Measurements from ENCODE around the gene EXTL1.

Gene EXTL1

DNA sequence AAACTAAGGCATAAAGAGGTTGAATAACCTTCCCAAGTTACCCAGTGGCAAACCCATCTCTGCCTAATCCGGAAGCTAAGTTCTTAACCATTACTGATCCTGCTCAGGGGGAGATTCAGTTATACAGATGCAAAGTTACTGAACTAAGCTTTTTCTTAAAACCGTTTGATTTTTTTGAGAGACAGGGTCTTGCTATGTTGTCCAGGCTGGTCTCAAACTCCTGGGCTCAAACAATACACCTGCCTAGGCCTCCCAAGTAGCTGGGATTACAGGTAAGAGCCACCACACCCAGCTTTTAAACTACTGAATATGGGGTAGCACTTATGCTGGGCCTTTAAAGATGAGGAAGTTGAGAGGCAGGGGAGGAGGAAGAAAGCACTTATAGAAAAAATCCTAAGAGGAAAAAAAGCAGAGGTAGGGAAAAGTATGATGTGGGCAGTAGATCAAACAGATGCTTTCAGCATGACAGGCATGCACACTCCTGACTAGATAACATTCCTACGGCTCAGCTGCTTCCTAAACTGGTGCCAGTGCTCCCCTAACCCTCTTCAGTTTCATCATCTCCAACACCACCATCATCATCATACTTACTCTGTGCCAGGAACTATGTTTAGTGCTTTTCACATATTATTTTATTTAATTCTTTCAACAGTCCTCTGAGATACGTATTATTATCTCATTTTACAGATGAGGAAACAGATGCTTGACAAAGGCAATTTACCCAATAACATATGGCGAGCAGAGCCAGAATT is 29.5 kb upstream of the EXTL1 start:
- H3K36me3 ChIP-seq (ENCODE audit: insufficient read depth, low read length) = no peaks in the 10 kb centered on the region; the same call in 1 of the 2 replicates
- H3K9ac ChIP-seq (ENCODE audit: low read depth, low read length) = no peak overlapping the region
- no peaks in the 10 kb centered on the region for H3K9me3 ChIP-seq (ENCODE audit: control insufficient read depth, insufficient read depth, low read length)
- peaks cover 2% of the 10 kb centered on the region; the same call in 1 of the 2 replicates for H3K4me1 ChIP-seq (ENCODE audit: insufficient read depth, low read length)

DNA sequence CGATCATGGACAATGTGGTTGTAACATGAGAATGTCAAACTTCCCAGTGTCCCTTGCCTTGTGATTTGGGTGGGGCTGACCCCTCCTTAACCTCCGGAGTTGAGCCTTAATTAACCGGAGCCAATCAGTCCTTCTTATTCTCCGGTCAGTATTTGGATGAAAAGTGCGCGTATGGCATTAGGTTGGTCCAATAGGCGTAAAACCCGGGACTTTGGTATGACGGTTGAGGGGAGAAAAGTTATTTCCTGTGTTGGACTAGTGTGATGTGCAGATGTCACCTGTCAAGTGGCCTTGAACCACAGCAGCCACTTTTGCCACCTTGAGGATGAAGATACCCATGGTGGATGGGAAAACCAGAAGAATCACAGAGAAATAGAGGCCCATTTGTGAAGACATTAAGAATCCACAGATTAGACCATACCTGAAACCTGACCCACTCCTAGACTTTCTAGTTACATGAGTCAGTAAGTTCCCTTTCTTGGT is 28.8 kb upstream of the EXTL1 start:
- Histone ChIP-seq H3K36me3 (ENCODE audit: insufficient read depth, low read length) (no peaks in the 10 kb centered on the region; the same call in 1 of the 2 replicates), H3K9ac (ENCODE audit: low read depth, low read length) (no peak overlapping the region), H3K4me1 (ENCODE audit: insufficient read depth, low read length) (peaks cover 3% of the 10 kb centered on the region; the same call in 1 of the 2 replicates), H3K9me3 (ENCODE audit: control insufficient read depth, insufficient read depth, low read length) (no peaks in the 10 kb centered on the region)

- Histone ChIP-seq H3K36me3 (ENCODE audit: insufficient read depth, low read length) (no peaks in the 10 kb centered on the region), H3K9me3 (ENCODE audit: control insufficient read depth, insufficient read depth, low read length) (no peaks in the 10 kb centered on the region), H3K4me1 (ENCODE audit: insufficient read depth, low read length) (peaks cover 4% of the 10 kb centered on the region; the same call in 1 of the 2 replicates), H3K9ac (ENCODE audit: low read depth, low read length) (no peak overlapping the region)
Measured at GRCh38 chr1:25993197-25993951, 28.2 kb upstream of the EXTL1 start.

DNA sequence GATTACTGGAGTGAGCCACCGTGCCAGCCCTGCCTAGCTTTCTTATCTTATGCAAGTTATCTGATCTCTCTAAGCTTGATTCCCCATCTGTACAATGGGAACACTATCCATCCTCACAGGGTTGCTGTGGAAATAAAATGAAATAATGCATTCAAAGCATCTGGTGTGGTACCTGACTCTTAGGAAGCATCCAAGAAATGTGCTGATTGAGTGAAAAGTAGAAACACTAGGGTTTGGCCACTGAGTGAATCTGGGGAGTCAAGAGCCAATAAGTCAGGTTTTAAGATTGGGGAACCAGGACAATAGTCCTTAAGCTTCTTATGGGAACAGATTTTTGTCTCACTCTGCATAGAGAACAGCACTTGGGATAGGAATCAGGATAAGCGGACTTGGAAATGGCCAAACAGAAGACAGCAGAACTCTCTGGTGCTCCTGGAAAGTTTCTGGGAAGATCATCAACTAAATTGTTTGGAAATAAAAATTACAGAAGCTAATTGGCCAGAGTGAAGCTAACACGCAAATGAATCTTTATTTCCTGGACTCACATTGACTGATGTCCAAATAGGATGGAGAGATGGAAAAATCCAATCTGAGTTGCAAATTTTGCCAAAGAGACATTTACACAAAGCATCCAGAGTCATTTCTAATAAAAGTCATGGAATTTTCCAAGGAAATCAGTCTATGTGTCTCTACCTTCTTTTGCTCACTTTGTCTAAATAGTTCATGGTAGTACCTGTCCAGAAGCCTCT is 27.0 kb upstream of the EXTL1 start:
- Histone ChIP-seq H3K9ac (ENCODE audit: low read depth, low read length) (no peak overlapping the region), H3K4me1 (ENCODE audit: insufficient read depth, low read length) (peaks cover 10% of the 10 kb centered on the region), H3K36me3 (ENCODE audit: insufficient read depth, low read length) (no peaks in the 10 kb centered on the region), H3K9me3 (ENCODE audit: control insufficient read depth, insufficient read depth, low read length) (no peaks in the 10 kb centered on the region)

DNA sequence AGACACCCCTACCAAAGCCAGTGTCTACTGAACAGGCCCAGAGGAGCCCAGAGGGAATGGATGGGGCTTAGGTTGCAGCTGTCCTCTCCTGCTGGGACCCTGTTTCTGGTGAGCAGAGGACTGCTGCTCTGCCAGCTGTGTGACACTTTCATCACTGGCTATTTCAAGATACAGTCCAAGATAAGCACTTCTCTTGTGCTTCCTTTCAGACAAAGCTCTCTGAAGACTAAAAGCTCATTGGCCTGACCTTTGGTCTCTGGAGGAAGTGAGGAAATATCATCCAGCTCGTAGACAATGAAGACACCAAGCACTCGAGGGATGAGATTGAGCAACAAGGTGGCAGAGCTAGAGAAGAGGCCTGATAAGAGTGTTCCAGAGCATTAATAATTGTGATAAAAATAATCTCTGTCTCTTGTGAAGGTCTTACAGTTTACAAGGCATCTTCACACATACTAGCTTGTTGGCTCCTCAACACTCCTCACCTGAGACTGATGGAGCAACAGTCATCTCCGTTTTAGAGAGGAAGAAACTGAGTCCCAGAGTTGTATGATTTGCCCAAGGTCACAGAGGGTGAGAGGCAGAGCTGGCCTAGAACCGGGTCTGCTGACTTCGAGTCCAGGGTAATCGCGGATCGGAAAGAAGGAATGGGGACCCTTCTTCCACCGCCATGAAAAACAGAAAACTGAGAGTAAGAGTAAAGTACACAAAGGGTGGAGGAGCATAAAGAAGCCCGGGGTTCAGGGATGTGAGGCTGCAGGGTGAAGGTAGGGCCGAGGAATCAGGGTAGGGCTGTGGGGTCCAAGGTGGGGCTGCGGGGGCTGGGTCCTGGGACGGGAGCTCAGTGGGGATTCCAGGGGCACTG is 24.4 kb upstream of the EXTL1 start:
- Histone ChIP-seq H3K4me1 (ENCODE audit: insufficient read depth, low read length) (peaks cover 10% of the 10 kb centered on the region), H3K36me3 (ENCODE audit: insufficient read depth, low read length) (no peaks in the 10 kb centered on the region), H3K9me3 (ENCODE audit: control insufficient read depth, insufficient read depth, low read length) (no peaks in the 10 kb centered on the region), H3K9ac (ENCODE audit: low read depth, low read length) (peak overlapping the region; percentile 72)

- Histone ChIP-seq H3K9me3 (ENCODE audit: control insufficient read depth, insufficient read depth, low read length) (no peaks in the 10 kb centered on the region), H3K4me1 (ENCODE audit: insufficient read depth, low read length) (peaks cover 10% of the 10 kb centered on the region), H3K36me3 (ENCODE audit: insufficient read depth, low read length) (no peaks in the 10 kb centered on the region), H3K9ac (ENCODE audit: low read depth, low read length) (peak within 1 kb of the TSS; percentile 72)
Measured at GRCh38 chr1:25997828-25998761, 23.5 kb upstream of the EXTL1 start, which contains the start of gene PAFAH2. Gene PAFAH2, minus strand, starts transcription at chr1:25998063. Its CDS starts 7,247 bp downstream, at chr1:25990816.

DNA sequence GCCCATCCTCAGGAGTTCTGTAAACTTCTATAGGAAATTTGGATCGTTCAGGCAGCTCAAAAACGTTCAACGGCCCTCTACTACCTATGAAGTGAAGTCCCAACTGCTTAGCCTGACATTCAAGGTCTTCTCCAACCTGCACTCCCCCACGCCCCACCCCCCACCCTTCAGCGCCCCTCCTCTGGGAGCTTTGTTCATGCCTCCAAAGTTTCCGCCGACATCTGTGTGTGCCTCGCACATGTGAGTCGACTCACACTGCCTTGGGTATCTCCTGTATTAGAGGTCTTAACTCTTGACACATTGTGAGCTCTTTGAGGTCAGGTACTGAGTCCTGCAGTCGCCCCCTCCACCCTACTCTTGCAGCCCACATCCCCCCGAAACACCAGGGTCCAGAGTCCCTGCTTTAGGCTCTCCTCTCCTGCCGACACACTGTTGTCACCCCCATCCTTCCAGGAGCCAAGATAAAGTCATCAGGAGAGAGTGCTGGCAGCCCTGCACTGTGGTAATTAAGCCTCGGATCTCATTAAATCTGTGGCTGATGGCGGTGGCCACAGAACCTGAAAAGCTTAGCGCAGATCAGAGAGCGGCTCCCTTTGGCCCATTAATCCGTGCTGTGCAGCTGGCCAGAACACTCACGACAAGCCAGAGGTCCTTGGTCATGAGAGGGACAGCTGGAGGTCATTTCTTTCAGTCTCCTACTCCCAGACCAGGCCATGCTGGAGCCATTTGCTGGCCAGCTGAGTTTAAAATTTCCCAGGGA is 22.4 kb upstream of the EXTL1 start:
- Histone ChIP-seq H3K9ac (ENCODE audit: low read depth, low read length) (no peak overlapping the region), H3K4me1 (ENCODE audit: insufficient read depth, low read length) (peaks cover 10% of the 10 kb centered on the region), H3K36me3 (ENCODE audit: insufficient read depth, low read length) (no peaks in the 10 kb centered on the region)

DNA sequence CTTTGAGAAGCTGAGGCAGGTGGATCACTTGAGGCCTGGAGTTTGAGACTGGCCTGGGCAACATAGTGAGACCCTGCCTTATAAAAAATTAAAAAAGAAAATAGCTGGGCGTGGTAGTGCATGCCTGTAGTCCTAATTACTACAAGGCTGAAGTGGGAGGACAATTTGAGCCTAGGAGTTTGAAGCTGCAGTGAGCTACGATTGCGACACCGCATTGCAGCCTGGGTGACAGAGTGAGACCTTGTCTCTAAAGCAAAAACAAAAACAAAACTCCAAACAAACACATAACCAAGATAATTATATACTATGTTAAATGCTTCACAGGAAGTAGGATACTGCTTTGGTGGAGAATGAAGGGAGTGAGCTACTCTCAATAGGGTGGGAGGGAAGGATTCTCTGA is 18.3 kb upstream of the EXTL1 start:
- Histone ChIP-seq H3K36me3 (ENCODE audit: insufficient read depth, low read length) (no peaks in the 10 kb centered on the region), H3K4me1 (ENCODE audit: insufficient read depth, low read length) (peaks cover 6% of the 10 kb centered on the region), H3K9me3 (ENCODE audit: control insufficient read depth, insufficient read depth, low read length) (no peaks in the 10 kb centered on the region), H3K9ac (ENCODE audit: low read depth, low read length) (no peak overlapping the region)

More for the DNA sequence above, 22.4 kb upstream of the EXTL1 start:
- no peaks in the 10 kb centered on the region for H3K9me3 ChIP-seq (ENCODE audit: control insufficient read depth, insufficient read depth, low read length)

GRCh38 chr1:26003756-26004155 is 17.8 kb upstream of the EXTL1 start:
- no peaks in the 10 kb centered on the region for H3K36me3 ChIP-seq (ENCODE audit: insufficient read depth, low read length)
- H3K4me1 ChIP-seq (ENCODE audit: insufficient read depth, low read length) = peaks cover 2% of the 10 kb centered on the region
- H3K9ac ChIP-seq (ENCODE audit: low read depth, low read length) = no peak overlapping the region
- no peaks in the 10 kb centered on the region for H3K9me3 ChIP-seq (ENCODE audit: control insufficient read depth, insufficient read depth, low read length)

DNA sequence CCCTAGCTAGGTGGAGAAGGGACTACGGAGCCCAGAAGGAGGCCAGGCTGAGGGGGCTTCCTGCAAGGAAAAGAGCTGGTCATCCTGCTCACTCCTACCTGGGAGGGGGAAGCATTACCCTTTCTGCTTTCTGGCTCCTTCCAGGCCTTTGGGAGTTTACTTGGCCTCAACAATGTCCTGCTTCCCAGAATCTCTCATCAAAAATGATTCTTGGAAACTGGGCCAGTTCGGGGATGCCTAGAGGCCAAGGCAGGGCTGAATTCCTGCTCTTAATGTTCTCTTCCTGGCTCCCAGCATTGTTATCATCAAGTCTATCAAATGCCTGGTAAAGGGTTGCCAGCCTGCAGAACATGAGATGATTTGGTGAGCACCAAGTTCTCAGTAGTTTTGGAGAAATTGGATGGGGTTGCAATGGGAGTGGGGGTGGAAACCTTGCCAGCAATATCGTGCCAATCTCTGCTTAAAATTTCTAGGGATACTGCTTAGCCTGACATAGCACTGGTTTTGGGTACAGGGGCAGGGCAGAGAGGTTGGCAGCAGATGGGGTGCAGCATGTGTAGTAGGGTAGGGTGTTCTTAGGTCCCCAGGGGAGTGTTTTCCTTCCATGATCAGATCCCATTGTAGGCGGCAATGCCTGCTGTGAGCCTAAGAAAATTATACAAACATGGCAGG is 16.0 kb upstream of the EXTL1 start:
- Histone ChIP-seq H3K9ac (ENCODE audit: low read depth, low read length) (no peak overlapping the region), H3K4me1 (ENCODE audit: insufficient read depth, low read length) (peaks cover 4% of the 10 kb centered on the region), H3K9me3 (ENCODE audit: control insufficient read depth, insufficient read depth, low read length) (no peaks in the 10 kb centered on the region), H3K36me3 (ENCODE audit: insufficient read depth, low read length) (no peaks in the 10 kb centered on the region)

- Histone ChIP-seq H3K9me3 (ENCODE audit: control insufficient read depth, insufficient read depth, low read length) (no peaks in the 10 kb centered on the region), H3K9ac (ENCODE audit: low read depth, low read length) (no peak overlapping the region), H3K4me1 (ENCODE audit: insufficient read depth, low read length) (peaks cover 11% of the 10 kb centered on the region), H3K36me3 (ENCODE audit: insufficient read depth, low read length) (no peaks in the 10 kb centered on the region)
Measured at GRCh38 chr1:26006710-26007109, 14.9 kb upstream of the EXTL1 start.

Measured in ES-I3 (cell line).